Measurements from ENCODE around the gene FBXW5.

Gene FBXW5

GRCh38 chr9:136961279-136962065 lies 16.9 kb upstream of the FBXW5 start:
- no peak for DNase-seq

- no peak for DNase-seq
Measured at GRCh38 chr9:136960938-136961275, 16.4 kb upstream of the FBXW5 start.

- peak; percentile 47 to 54 for DNase-seq
Measured at GRCh38 chr9:136960212-136960937, 15.8 kb upstream of the FBXW5 start.

- DNase-seq: no peak
Measured at GRCh38 chr9:136958898-136959850, 14.6 kb upstream of the FBXW5 start.

GRCh38 chr9:136958473-136958872 lies 13.9 kb upstream of the FBXW5 start:
- DNase-seq: no peak

GRCh38 chr9:136957901-136958300 lies 13.4 kb upstream of the FBXW5 start:
- DNase-seq: no peak

- no peak for DNase-seq
Measured at GRCh38 chr9:136957461-136957860, 12.9 kb upstream of the FBXW5 start.

GRCh38 chr9:136956604-136957003 lies 12.1 kb upstream of the FBXW5 start:
- DNase-seq: no peak

GRCh38 chr9:136955943-136956335 lies 11.4 kb upstream of the FBXW5 start:
- DNase-seq: no peak

GRCh38 chr9:136955202-136955942 lies 10.8 kb upstream of the FBXW5 start:
- DNase-seq: no peak

- no peak for DNase-seq
Measured at GRCh38 chr9:136954270-136955083, 9.9 kb upstream of the FBXW5 start.

GRCh38 chr9:136953771-136954269 lies 9.3 kb upstream of the FBXW5 start:
- no peak for DNase-seq

GRCh38 chr9:136952876-136953770 lies 8.6 kb upstream of the FBXW5 start:
- DNase-seq: no peak

GRCh38 chr9:136952321-136952850 lies 7.8 kb upstream of the FBXW5 start:
- no peak for DNase-seq

- DNase-seq: no peak
Measured at GRCh38 chr9:136951541-136952320, 7.2 kb upstream of the FBXW5 start, which contains the start of gene LCN12. Gene LCN12 (plus strand): TSS chr9:136952273. CDS start chr9:136952328, 55 bp downstream.

GRCh38 chr9:136950656-136951276 lies 6.2 kb upstream of the FBXW5 start:
- no peak for DNase-seq

- peak; percentile 96 to 97 for DNase-seq
Measured at GRCh38 chr9:136949817-136950655, 5.5 kb upstream of the FBXW5 start.

All from CD4-positive, alpha-beta T cell treated with Interleukin-4 for 1 hour (primary cell).